Pancreas (tissue), 10 donors: ENCODE measurements around the gene ZHX3. TPM values are rescaled to one million over a fixed set of nuclear protein-coding genes. Genes with fewer than 3 reads are reported as not detected.

Experiments
- ATAC-seq, 4 donors: fragments of 200-7000 bp; cut with Tn5 transposase; one replicate each; pipeline versions ENCODE4 v1.8.0 to v1.9.1; 2020; ENCODE audit warnings: mild to moderate bottlenecking in 4 of 4, moderate library complexity in 4 of 4
- DNase-seq, 6 donors: peaks; one replicate each; pipeline ENCODE4 v3.0.0-alpha.2; 2020
- FAIRE-seq: peaks from 2 replicates; lab custom pipeline; 2012; peaks lifted over from hg19 to GRCh38; lab: Jason Lieb, UNC
- H3K27ac ChIP-seq, 4 donors: fragments of 200-600 bp; sonication (generic); 1 replicate in 3 of 4; 2 replicates in 1 of 4; pipeline versions ENCODE4 v1.5.0 to v1.8.0; 2020
- H3K27me3 ChIP-seq, 4 donors: fragments of 200-600 bp; one replicate each; pipeline ENCODE4 v1.8.0; 2021
- H3K36me3 ChIP-seq, 3 donors: fragments of 200-600 bp; sonication (generic) in 1 of 3; one replicate each; pipeline versions ENCODE4 v1.5.0 to v1.8.0; 2020 to 2021
- H3K4me1 ChIP-seq, 3 donors: fragments of 200-600 bp; one replicate each; pipeline ENCODE4 v1.8.0; 2021
- H3K4me3 ChIP-seq, 4 donors: fragments of 200-600 bp; sonication (generic) in 2 of 4; one replicate each; pipeline versions ENCODE4 v1.5.0 to v1.8.0; 2020 to 2021
- H3K9me3 ChIP-seq, 4 donors: fragments of 200-600 bp; one replicate each; pipeline ENCODE4 v1.8.0; 2021
- WGBS, 2 donors: extraction: QIAGEN DNeasy Blood & Tissue Kit; methylation state at CpG; one replicate each; pipeline ENCODE4 v1.1.7; 2013; 5-methylcytosine and 5-hydroxymethylcytosine counted together
- intact Hi-C, 3 donors: fragments of 100-400 bp; cut with DNase I; formaldehyde crosslinking; loops; one replicate each; pipeline versions ENCODE4 v1.11.1 to v1.14.2; 2022
- polyA plus RNA-seq, 2 donors: library from polyadenylated mRNA; stranded (reverse); fragments of 200-250 nt; gene quantifications; one replicate each; pipeline ENCODE4 v1.2.3, GENCODE V29; 2013
- total RNA-seq, 6 donors: library from RNA; stranded (reverse); fragmentation: NEBNext Ultra II Directional in 4 of 6; extraction: Animal tissue kit (Norgen Biotek cat#: 25700) in 4 of 6; gene quantifications; one replicate each; pipeline versions ENCODE4 v1.2.1 to v1.2.4, GENCODE V29; 2021 to 2023
- TF ChIP-seq, protein P1 (sequence below), 4 donors: fragments of 200-600 bp; sonication (generic) in 3 of 4; IDR thresholded peaks; one replicate each; pipeline versions ENCODE4 v1.5.0 to v1.8.0; 2021; ENCODE audit warnings: antibody characterized with exemption in 4 of 4
- donor health status: healthy with polysubstance abuse.
- donor health status: DM: no; HTN: no; CAD: no; lungs with moderate emphysema.
- donor health status: DM: no; HTN: no; CAD: no.
- donor health status: control.
- donor health status: control.
- donor health status: Bipolar disorder and iron deficiency.
- donor health status: DM: yes; HTN: yes; CAD: no.
- donor health status: DM: no; HTN: no; CAD: no.
- donor health status: DM: no; HTN: no; CAD: no.
- donor health status: DM: yes; HTN: yes; CAD: no.

Gene ZHX3
- total and polyA plus RNA-seq, 8 donors: 7.9 to 17.3 (median 13.0) TPM

DNA sequence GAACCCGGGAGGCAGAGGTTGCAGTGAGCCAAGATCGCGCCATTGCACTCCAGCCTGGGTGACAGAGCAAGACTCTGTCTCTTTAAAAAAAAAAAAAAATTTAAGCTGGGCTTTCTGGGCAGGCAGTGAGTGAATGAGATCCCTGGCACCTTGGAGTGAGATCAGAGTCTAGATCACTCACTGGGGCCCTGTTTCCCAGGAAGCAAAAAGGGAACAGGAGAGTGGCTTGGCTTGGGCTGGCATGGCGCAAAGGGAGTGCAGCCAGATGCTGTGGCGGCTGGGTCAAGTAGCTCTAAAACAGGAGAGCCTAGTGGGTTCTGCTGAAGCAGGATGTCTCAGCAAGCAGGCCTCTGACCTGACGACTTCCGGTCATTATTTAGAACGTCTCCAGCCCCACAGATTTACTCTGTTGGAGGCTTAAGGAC lies 169.8 kb downstream of the ZHX3 start:
- H3K4me1 ChIP-seq: no peaks in the 10 kb centered on the region
- ATAC-seq (peak in 3 of 4 donors; percentile 46 to 63 (median 52)), DNase-seq (peak in 3 of 6 donors; percentile 18 to 31 (median 20)), FAIRE-seq (no peak)
- WGBS, 2 donors: 82 to 83% methylated on average over 8 of the region's 8 CpGs
- H3K27ac ChIP-seq: no peak overlapping the region
- H3K36me3 ChIP-seq: no peaks in the 10 kb centered on the region
- H3K9me3 ChIP-seq: no peaks in the 10 kb centered on the region
- no peak overlapping the region for H3K4me3 ChIP-seq
- intact Hi-C loops: no loop called here
- H3K27me3 ChIP-seq: no peaks in the 10 kb centered on the region
- TF ChIP-seq, protein P1, sequence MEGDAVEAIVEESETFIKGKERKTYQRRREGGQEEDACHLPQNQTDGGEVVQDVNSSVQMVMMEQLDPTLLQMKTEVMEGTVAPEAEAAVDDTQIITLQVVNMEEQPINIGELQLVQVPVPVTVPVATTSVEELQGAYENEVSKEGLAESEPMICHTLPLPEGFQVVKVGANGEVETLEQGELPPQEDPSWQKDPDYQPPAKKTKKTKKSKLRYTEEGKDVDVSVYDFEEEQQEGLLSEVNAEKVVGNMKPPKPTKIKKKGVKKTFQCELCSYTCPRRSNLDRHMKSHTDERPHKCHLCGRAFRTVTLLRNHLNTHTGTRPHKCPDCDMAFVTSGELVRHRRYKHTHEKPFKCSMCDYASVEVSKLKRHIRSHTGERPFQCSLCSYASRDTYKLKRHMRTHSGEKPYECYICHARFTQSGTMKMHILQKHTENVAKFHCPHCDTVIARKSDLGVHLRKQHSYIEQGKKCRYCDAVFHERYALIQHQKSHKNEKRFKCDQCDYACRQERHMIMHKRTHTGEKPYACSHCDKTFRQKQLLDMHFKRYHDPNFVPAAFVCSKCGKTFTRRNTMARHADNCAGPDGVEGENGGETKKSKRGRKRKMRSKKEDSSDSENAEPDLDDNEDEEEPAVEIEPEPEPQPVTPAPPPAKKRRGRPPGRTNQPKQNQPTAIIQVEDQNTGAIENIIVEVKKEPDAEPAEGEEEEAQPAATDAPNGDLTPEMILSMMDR (IDR thresholded peaks at IDR 0.05): no peak

DNA sequence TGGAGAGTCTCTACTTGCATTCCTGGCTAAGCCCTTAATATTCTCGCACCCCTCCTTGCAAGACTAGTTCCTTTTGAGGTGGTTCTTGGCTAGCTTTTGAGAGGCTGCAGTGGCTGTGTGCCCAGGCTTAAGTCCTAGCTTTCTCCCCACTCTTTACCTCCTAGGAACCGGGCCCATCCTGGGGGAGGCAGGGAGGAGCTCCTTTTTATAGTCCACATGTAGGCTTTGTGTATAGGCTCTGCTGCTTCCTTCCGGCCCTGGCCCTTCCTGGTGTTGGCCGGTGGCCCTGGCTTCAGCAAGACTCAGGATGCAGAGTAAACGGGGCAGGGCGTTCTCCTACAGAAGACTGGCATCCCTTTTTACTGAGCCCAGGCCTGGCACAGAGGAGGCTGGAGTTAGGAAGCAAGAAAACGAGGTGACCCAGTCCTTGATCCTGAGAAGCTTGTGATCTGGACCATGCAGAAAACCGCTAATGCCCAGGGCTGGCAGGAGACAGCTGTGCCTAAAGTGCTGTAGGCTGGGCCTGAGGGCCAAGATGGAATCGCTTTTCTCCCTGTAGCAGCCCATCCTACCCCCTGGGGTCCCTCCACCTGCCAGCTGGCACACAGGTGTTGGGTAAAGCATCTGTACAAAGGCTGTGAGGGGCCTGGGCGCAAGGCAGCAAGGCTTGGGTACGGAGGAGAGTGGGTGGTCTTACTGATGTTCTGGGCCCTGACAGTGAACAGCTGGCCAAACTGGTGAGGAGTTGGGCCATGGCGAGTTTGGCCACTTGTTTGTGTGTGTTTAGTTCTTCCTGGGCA lies 171.5 kb downstream of the ZHX3 start:
- intact Hi-C loops: no loop called here
- Histone ChIP-seq H3K27ac (no peak overlapping the region), H3K9me3 (no peaks in the 10 kb centered on the region), H3K36me3 (no peaks in the 10 kb centered on the region), H3K27me3 (no peaks in the 10 kb centered on the region), H3K4me1 (no peaks in the 10 kb centered on the region), H3K4me3 (no peak overlapping the region)
- ATAC-seq: no peak
- no peak for DNase-seq
- no peak for FAIRE-seq
- 83 to 87% methylated on average over 12 of the region's 12 CpGs for WGBS, 2 donors
- TF ChIP-seq, protein P1 (IDR thresholded peaks at IDR 0.05): no peak

DNA sequence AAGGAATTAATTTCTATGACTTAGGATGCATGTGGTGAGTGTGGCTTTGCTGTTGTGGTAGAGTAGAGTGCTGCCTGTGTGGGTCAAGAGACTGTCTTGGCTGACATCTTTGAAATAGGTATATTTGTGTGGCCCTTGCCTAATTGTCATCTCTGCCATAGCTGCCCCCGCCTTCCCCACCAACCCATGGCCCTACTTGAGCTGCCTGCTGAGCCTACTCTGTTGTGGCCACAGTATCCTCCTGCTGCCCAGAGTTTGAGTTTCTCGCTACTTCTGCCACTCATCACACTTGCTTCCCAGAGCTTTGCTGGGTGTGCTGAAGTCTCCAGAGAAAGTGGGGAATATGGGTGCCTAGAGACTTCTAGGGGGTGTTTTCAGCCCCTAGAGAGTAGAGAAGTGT lies 172.2 kb downstream of the ZHX3 start:
- H3K27me3 ChIP-seq: no peaks in the 10 kb centered on the region
- no peak for DNase-seq
- H3K36me3 ChIP-seq: no peaks in the 10 kb centered on the region
- WGBS, 2 donors: 98 to 100% methylated on average over 2 of the region's 2 CpGs
- no peak overlapping the region for H3K4me3 ChIP-seq
- H3K4me1 ChIP-seq: no peaks in the 10 kb centered on the region
- no peak for FAIRE-seq
- H3K9me3 ChIP-seq: no peaks in the 10 kb centered on the region
- ATAC-seq: no peak
- intact Hi-C loops: no loop called here
- TF ChIP-seq, protein P1 (IDR thresholded peaks at IDR 0.05): no peak
- no peak overlapping the region for H3K27ac ChIP-seq

DNA sequence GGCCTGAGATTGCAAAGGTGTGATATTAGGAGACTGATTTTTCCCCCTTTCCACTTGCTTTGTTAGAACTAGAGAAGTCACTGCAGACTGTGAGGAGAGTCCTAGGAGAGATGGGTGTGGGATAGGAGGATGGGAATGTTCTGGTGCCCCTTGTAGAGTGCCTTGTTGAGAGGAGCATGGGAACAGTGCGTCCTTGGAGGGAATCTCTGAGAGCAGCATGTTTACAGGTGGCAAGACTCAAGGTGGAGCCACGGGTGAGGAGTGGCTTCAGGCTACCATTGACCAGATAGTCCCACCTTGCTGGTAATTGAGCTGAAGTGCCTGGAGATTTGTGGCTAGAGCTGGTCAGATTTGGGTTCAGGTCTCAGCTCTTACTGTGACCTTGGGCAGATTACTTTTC lies 174.2 kb downstream of the ZHX3 start:
- 46 to 54% methylated on average over 2 of the region's 2 CpGs for WGBS, 2 donors
- no peaks in the 10 kb centered on the region for H3K36me3 ChIP-seq
- no peak for FAIRE-seq
- TF ChIP-seq, protein P1 (IDR thresholded peaks at IDR 0.05): no peak
- no peaks in the 10 kb centered on the region for H3K9me3 ChIP-seq
- H3K27me3 ChIP-seq: no peaks in the 10 kb centered on the region
- DNase-seq: no peak
- intact Hi-C loops: no loop called here
- no peak overlapping the region for H3K4me3 ChIP-seq
- H3K4me1 ChIP-seq: peaks cover 0 to 3% (median 0%) of the 10 kb centered on the region in 3 donors
- H3K27ac ChIP-seq: no peak overlapping the region
- ATAC-seq: no peak

DNA sequence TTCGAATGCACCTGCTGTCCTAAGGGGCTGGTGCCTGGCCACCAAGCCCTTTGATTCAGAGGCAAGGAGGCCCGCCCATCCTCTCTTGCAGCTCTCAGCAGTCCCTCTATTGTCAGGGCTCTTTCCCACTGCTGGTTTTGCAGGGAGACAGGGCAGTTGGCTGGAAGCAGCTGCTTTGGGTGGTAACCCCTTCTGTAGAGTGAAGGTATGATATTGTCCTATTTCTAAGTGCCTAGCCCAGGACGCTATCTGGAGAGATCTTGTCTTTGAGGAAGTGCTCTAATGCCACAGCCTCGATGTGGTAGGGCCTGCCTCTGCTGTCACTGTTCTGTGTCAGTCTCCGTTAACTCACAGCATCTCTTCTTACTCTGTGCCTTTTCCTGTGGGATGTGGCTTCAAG lies 174.6 kb downstream of the ZHX3 start:
- peaks cover 0 to 3% (median 0%) of the 10 kb centered on the region in 3 donors for H3K4me1 ChIP-seq
- DNase-seq: no peak
- H3K4me3 ChIP-seq: no peak overlapping the region
- ATAC-seq: no peak
- intact Hi-C loops: no loop called here
- no peak overlapping the region for H3K27ac ChIP-seq
- H3K9me3 ChIP-seq: no peaks in the 10 kb centered on the region
- WGBS, 2 donors: 69% methylated on average over 5 of the region's 5 CpGs
- FAIRE-seq: no peak
- TF ChIP-seq, protein P1 (IDR thresholded peaks at IDR 0.05): no peak
- H3K27me3 ChIP-seq: no peaks in the 10 kb centered on the region
- H3K36me3 ChIP-seq: no peaks in the 10 kb centered on the region
